SK-N-SH (cell line): ENCODE data around the gene CRB2. TPM values are rescaled to one million over a fixed set of nuclear protein-coding genes. Genes with fewer than 3 reads are reported as not detected.
A peak's percentile ranks its signal among the peaks of the same experiment; 100 is the strongest.

Experiments
- CTCF ChIA-PET: fragments of 300-600, 350-600 bp; formaldehyde crosslinking; extraction: SDS; loops from one replicate; lab custom pipeline; 2021; lab: Yijun Ruan, JAX
- POLR2A ChIA-PET: fragments of 350-600 bp; sonication (Branson Sonifier 250); formaldehyde crosslinking; extraction: SDS; loops from one replicate; lab custom pipeline; 2020; ENCODE audit warnings: antibody characterized with exemption, inconsistent platforms; lab: Yijun Ruan, JAX
- DNase-seq: peaks from one replicate; pipeline ENCODE4 v3.0.0; 2012
- H2AFZ ChIP-seq: fragments of 200-600 bp; sonication (generic); 2 replicates; pipeline ENCODE4 v1.8.1; 2016; ENCODE audit warnings: antibody characterized with exemption, mild to moderate bottlenecking, low read depth
- H3F3A ChIP-seq: fragments of 200-600 bp; sonication (generic); replicated peaks from 2 replicates; pipeline ENCODE3; 2016; ENCODE audit warnings: antibody characterized with exemption, mild to moderate bottlenecking; ENCODE audit not compliant: insufficient read depth
- H3K27ac ChIP-seq, 2 experiments: fragments of 200-500 bp in 1 of 2; fragments of 200-600 bp in 1 of 2; sonication (Bioruptor generic) in 1 of 2; sonication (generic), shearing (Covaris generic) in 1 of 2; 2 replicates each; pipeline versions ENCODE4 v1.5.1 to v1.6.1; 2014 to 2016; ENCODE audit warnings: low read depth in 2 of 2, inconsistent platforms in 1 of 2, low read length in 1 of 2, mild to moderate bottlenecking in 1 of 2, mixed read lengths in 1 of 2
- H3K27me3 ChIP-seq: fragments of 200-600 bp; sonication (generic), shearing (Covaris generic); 2 replicates; pipeline ENCODE4 v1.6.1; 2016; ENCODE audit warnings: mixed run types; ENCODE audit not compliant: insufficient read depth
- H3K36me3 ChIP-seq, 2 experiments: fragments of 200-500 bp in 1 of 2; fragments of 200-600 bp in 1 of 2; sonication (Bioruptor generic) in 1 of 2; sonication (generic) in 1 of 2; replicated peaks in 1 of 2; 2 replicates each; pipeline versions ENCODE3 to v1.5.1; 2014 to 2016; ENCODE audit warnings: low read length in 1 of 2, mild to moderate bottlenecking in 1 of 2; ENCODE audit not compliant: insufficient read depth in 2 of 2, control insufficient read depth in 1 of 2
- H3K4me1 ChIP-seq, 2 experiments: fragments of 200-500 bp in 1 of 2; fragments of 200-600 bp in 1 of 2; sonication (Bioruptor generic) in 1 of 2; sonication (generic), shearing (Covaris generic) in 1 of 2; 2 replicates each; pipeline versions ENCODE4 v1.5.1 to v1.6.1; 2014 to 2016; ENCODE audit warnings: low read depth in 1 of 2, low read length in 1 of 2, mixed run types in 1 of 2; ENCODE audit not compliant: insufficient read depth in 2 of 2, control insufficient read depth in 1 of 2
- H3K4me2 ChIP-seq: fragments of 200-600 bp; sonication (generic), shearing (Covaris generic); 2 replicates; pipeline ENCODE4 v1.6.1; 2017; ENCODE audit warnings: mixed run types
- H3K4me3 ChIP-seq, 2 experiments: fragments of 200-500 bp in 1 of 2; fragments of 200-600 bp in 1 of 2; sonication (Bioruptor generic) in 1 of 2; sonication (generic), shearing (Covaris generic) in 1 of 2; 2 replicates each; pipeline versions ENCODE4 v1.5.1 to v1.8.1; 2014 to 2016; ENCODE audit warnings: low read depth in 2 of 2, inconsistent platforms in 1 of 2, low read length in 1 of 2, mild to moderate bottlenecking in 1 of 2, mixed read lengths in 1 of 2, moderate library complexity in 1 of 2
- H3K79me2 ChIP-seq: fragments of 200-600 bp; sonication (generic); 2 replicates; pipeline ENCODE4 v1.8.1; 2017; ENCODE audit warnings: mild to moderate bottlenecking; ENCODE audit not compliant: insufficient read depth
- H3K9ac ChIP-seq: fragments of 200-600 bp; sonication (generic); 2 replicates; pipeline ENCODE4 v1.6.1; 2017; ENCODE audit warnings: mixed run types
- H3K9me2 ChIP-seq: fragments of 200-600 bp; sonication (generic); 2 replicates; pipeline ENCODE4 v1.6.1; 2017; ENCODE audit warnings: mixed run types
- H3K9me3 ChIP-seq: fragments of 200-600 bp; sonication (generic); 2 replicates; pipeline ENCODE4 v1.6.1; 2017; ENCODE audit warnings: mixed run types, mild to moderate bottlenecking, moderate library complexity
- H4K20me1 ChIP-seq: fragments of 200-600 bp; sonication (generic); 2 replicates; pipeline ENCODE4 v1.6.1; 2017; ENCODE audit warnings: mild to moderate bottlenecking, mixed run types; ENCODE audit not compliant: insufficient read depth
- CHD2 ChIP-seq: fragments of 150-350 bp; IDR thresholded peaks from 2 replicates; pipeline ENCODE4 v1.6.1; 2018; ENCODE audit warnings: low read length; ENCODE audit not compliant: partially characterized antibody
- CTCF ChIP-seq: fragments of 200-600 bp; sonication (generic); IDR thresholded peaks from 2 replicates; pipeline ENCODE4 v1.6.1; 2017; ENCODE audit warnings: antibody characterized with exemption, mild to moderate bottlenecking, moderate library complexity
- EP300 ChIP-seq, 2 experiments: IDR thresholded peaks; 2 replicates each; pipeline versions ENCODE4 v1.4.0 to v1.6.1; 2012; ENCODE audit warnings: borderline replicate concordance in 1 of 2, low read depth in 1 of 2, low read length in 1 of 2
- EZH2phosphoT487 ChIP-seq: fragments of 200-600 bp; sonication (generic); IDR thresholded peaks from 2 replicates; pipeline ENCODE4 v1.6.1; 2017; ENCODE audit warnings: low read depth, mixed run types, mild to moderate bottlenecking, antibody characterized with exemption, moderate library complexity, borderline replicate concordance
- FOXM1 ChIP-seq: IDR thresholded peaks from 2 replicates; pipeline ENCODE4 v1.4.0; 2012; ENCODE audit warnings: low read depth, mild to moderate bottlenecking
- GABPA ChIP-seq: IDR thresholded peaks from 2 replicates; pipeline ENCODE4 v1.4.0; 2012; ENCODE audit warnings: low read depth, mild to moderate bottlenecking
- IRF3 ChIP-seq: fragments of 150-350 bp; IDR thresholded peaks from 2 replicates; pipeline ENCODE4 v1.6.1; 2016; ENCODE audit warnings: mild to moderate bottlenecking, low read depth, low read length
- MAX ChIP-seq: IDR thresholded peaks from 2 replicates; pipeline ENCODE4 v1.4.0; 2012; ENCODE audit warnings: low read depth
- MEF2A ChIP-seq: IDR thresholded peaks from 2 replicates; pipeline ENCODE4 v1.4.0; 2012; ENCODE audit warnings: low read depth, borderline replicate concordance
- MXI1 ChIP-seq: IDR thresholded peaks from 2 replicates; pipeline ENCODE4 v1.6.1; 2012; ENCODE audit warnings: mild to moderate bottlenecking, low read depth, low read length, improper control_type of control experiment
- NRF1 ChIP-seq: IDR thresholded peaks from 2 replicates; pipeline ENCODE4 v1.6.1; 2012; ENCODE audit warnings: low read depth, mild to moderate bottlenecking, low read length
- PBX3 ChIP-seq: IDR thresholded peaks from 2 replicates; pipeline ENCODE4; 2012
- POLR2AphosphoS5 ChIP-seq: IDR thresholded peaks from 2 replicates; pipeline ENCODE4 v1.6.1; 2012; ENCODE audit warnings: low read depth, low read length
- RAD21 ChIP-seq: IDR thresholded peaks from 2 replicates; pipeline ENCODE4 v1.6.1; 2012; ENCODE audit warnings: mild to moderate bottlenecking, low read length
- SMC3 ChIP-seq: IDR thresholded peaks from 2 replicates; pipeline ENCODE4 v1.6.1; 2012; ENCODE audit warnings: low read depth, low read length, improper control_type of control experiment
- TCF12 ChIP-seq: IDR thresholded peaks from 2 replicates; pipeline ENCODE4 v1.4.0; 2012
- USF1 ChIP-seq: IDR thresholded peaks from 2 replicates; pipeline ENCODE4 v1.4.0; 2012; ENCODE audit warnings: low read depth, borderline replicate concordance
- USF2 ChIP-seq: fragments of 150-350 bp; IDR thresholded peaks from 2 replicates; pipeline ENCODE4 v1.6.1; 2017; ENCODE audit warnings: antibody characterized with exemption, low read length, low read depth, borderline replicate concordance
- WGBS: methylation state at CpG from one replicate; pipeline ENCODE4 v1.1.6; 2017; ENCODE audit warnings: low lambda C conversion rate; 5-methylcytosine and 5-hydroxymethylcytosine counted together
- polyA plus RNA-seq, 3 experiments: library from polyadenylated mRNA; depleted of rRNA; stranded (reverse); fragments of >200 nt; gene quantifications; 2 replicates each; pipeline ENCODE4 v1.2.3, GENCODE V29; 2012

CRB2 gene
- polyA plus RNA-seq, 1 of the 3 experiments (the other 2 are of a cell fraction): not detected

- CTCF ChIA-PET: interaction anchor here (1.1 to 10.4 kb wide), 4 partner anchors 9 to 19 kb away, joined by 5 to 77 read pairs (median 10); partner anchors contain the start of gene CRB2
- no peak overlapping the region for H3K9ac ChIP-seq
- H3K27me3 ChIP-seq: peaks cover 41% of the 10 kb centered on the region
- WGBS: 64% methylated on average over 2 of the region's 6 CpGs
- peaks cover 0 to 8% of the 10 kb centered on the region in 2 experiments; a peak in 1 of 4 replicates for H3K4me1 ChIP-seq
- no peaks in the 10 kb centered on the region for H4K20me1 ChIP-seq
- POLR2A ChIA-PET: no interaction called here
- H3K9me3 ChIP-seq: no peaks in the 10 kb centered on the region
- H2AFZ ChIP-seq: no peak overlapping the region
- no peak overlapping the region for H3K4me2 ChIP-seq
- TF ChIP-seq MXI1 (no peak), EZH2phosphoT487 (no peak), SMC3 (no peak), CHD2 (no peak), EP300 (IDR thresholded peaks at IDR 0.05; ENCODE audit: borderline replicate concordance in 1 of 2, low read depth in 1 of 2, low read length in 1 of 2) (no peak), MEF2A (no peak)
- DNase-seq: peak; percentile 32
- no peaks in the 10 kb centered on the region for H3K79me2 ChIP-seq
- no peaks in the 10 kb centered on the region for H3K9me2 ChIP-seq
- no peaks in the 10 kb centered on the region for H3K36me3 ChIP-seq
- H3K4me3 ChIP-seq: no peak overlapping the region
- H3F3A ChIP-seq: no peaks in the 10 kb centered on the region
- H3K27ac ChIP-seq: no peak overlapping the region
Observed at GRCh38 chr9:123368536-123369153, 12.6 kb downstream of the CRB2 start.

GRCh38 chr9:123369296-123369695, 13.3 kb downstream of the CRB2 start:
- DNase-seq: no peak
- 29% methylated on average over 3 of the region's 3 CpGs for WGBS
- Histone ChIP-seq H4K20me1 (no peaks in the 10 kb centered on the region), H3F3A (no peaks in the 10 kb centered on the region), H3K27ac (no peak overlapping the region), H2AFZ (no peak overlapping the region), H3K4me2 (no peak overlapping the region), H3K9me3 (no peaks in the 10 kb centered on the region), H3K27me3 (peaks cover 48% of the 10 kb centered on the region), H3K4me3 (no peak overlapping the region), H3K9me2 (no peaks in the 10 kb centered on the region), H3K79me2 (no peaks in the 10 kb centered on the region), H3K36me3 (no peaks in the 10 kb centered on the region), H3K4me1 (peaks cover 0 to 14% of the 10 kb centered on the region in 2 experiments; a peak in 1 of 4 replicates), H3K9ac (no peak overlapping the region)
- ChIA-PET POLR2A (no interaction called here), CTCF (interaction anchor here (1.1 to 10.4 kb wide), 3 partner anchors 9 to 19 kb away, joined by 5 to 77 read pairs (median 12); partner anchors contain the start of gene CRB2)
- TF ChIP-seq GABPA: no peak
- TF ChIP-seq USF1: no peak
- no peak for TF ChIP-seq IRF3
- no peak for TF ChIP-seq RAD21
- no peak for TF ChIP-seq NRF1
- no peak for TF ChIP-seq MAX
- no peak for TF ChIP-seq PBX3
- TF ChIP-seq USF2: no peak
- no peak for TF ChIP-seq TCF12
- no peak for TF ChIP-seq FOXM1
- TF ChIP-seq CTCF: no peak
- TF ChIP-seq MEF2A: no peak
- TF ChIP-seq POLR2AphosphoS5: no peak
